Measurements from ENCODE around the gene PTPN9.
"Not testable (repeated sequence)": the region's sequence is repeated elsewhere in the genome, so short reads cannot be mapped to it uniquely, and the experiment has no call there.

PTPN9 gene

GRCh38 chr15:75450307-75451201 lies 128.6 kb downstream of the PTPN9 start:
- Histone ChIP-seq H3K4me3 (ENCODE audit: low read depth in 1 of 2, low read length in 2 of 2) (peak overlapping the region; percentile 66 to 98), H3K27ac (ENCODE audit: low read depth, low read length) (peak overlapping the region; percentile 93), H3K4me1 (ENCODE audit: insufficient read depth, low read length) (peaks cover 11% of the 10 kb centered on the region)

GRCh38 chr15:75449585-75450306 lies 129.4 kb downstream of the PTPN9 start:
- H3K36me3 ChIP-seq (ENCODE audit: insufficient read depth, low read length) = no peaks in the 10 kb centered on the region
- H3K4me3 ChIP-seq (ENCODE audit: low read depth in 1 of 2, low read length in 2 of 2) = peak overlapping the region in 1 of 2 donors; percentile 98
- peaks cover 11% of the 10 kb centered on the region for H3K4me1 ChIP-seq (ENCODE audit: insufficient read depth, low read length)
- peak overlapping the region; percentile 25 for H3K9ac ChIP-seq (ENCODE audit: low read length)
- no peaks in the 10 kb centered on the region for H3K27me3 ChIP-seq (ENCODE audit: control insufficient read depth in 1 of 2, insufficient read depth in 2 of 2, low read length in 2 of 2)
- H3K9me3 ChIP-seq (ENCODE audit: low read length) = no peaks in the 10 kb centered on the region
- H3K27ac ChIP-seq (ENCODE audit: low read depth, low read length) = peak overlapping the region; percentile 93

More at GRCh38 chr15:75450307-75451201, 128.6 kb downstream of the PTPN9 start:
- H3K9me3 ChIP-seq (ENCODE audit: low read length) = no peaks in the 10 kb centered on the region
- H3K9ac ChIP-seq (ENCODE audit: low read length) = peak overlapping the region; percentile 25
- no peaks in the 10 kb centered on the region for H3K27me3 ChIP-seq (ENCODE audit: control insufficient read depth in 1 of 2, insufficient read depth in 2 of 2, low read length in 2 of 2)
- H3K36me3 ChIP-seq (ENCODE audit: insufficient read depth, low read length) = no peaks in the 10 kb centered on the region

GRCh38 chr15:75448171-75448570 lies 130.9 kb downstream of the PTPN9 start:
- not testable (repeated sequence) for H3K9ac ChIP-seq (ENCODE audit: low read length); H3K27ac ChIP-seq (ENCODE audit: low read depth, low read length); H3K27me3 ChIP-seq (ENCODE audit: control insufficient read depth in 1 of 2, insufficient read depth in 2 of 2, low read length in 2 of 2); H3K4me3 ChIP-seq (ENCODE audit: low read depth in 1 of 2, low read length in 2 of 2); H3K36me3 ChIP-seq (ENCODE audit: insufficient read depth, low read length); H3K9me3 ChIP-seq (ENCODE audit: low read length)
- peaks cover 11% of the 10 kb centered on the region for H3K4me1 ChIP-seq (ENCODE audit: insufficient read depth, low read length)

- Histone ChIP-seq H3K4me3 (ENCODE audit: low read depth in 1 of 2, low read length in 2 of 2) (no peak overlapping the region), H3K27ac (ENCODE audit: low read depth, low read length) (no peak overlapping the region), H3K36me3 (ENCODE audit: insufficient read depth, low read length) (no peaks in the 10 kb centered on the region), H3K9ac (ENCODE audit: low read length) (no peak overlapping the region), H3K9me3 (ENCODE audit: low read length) (no peaks in the 10 kb centered on the region), H3K27me3 (ENCODE audit: control insufficient read depth in 1 of 2, insufficient read depth in 2 of 2, low read length in 2 of 2) (no peaks in the 10 kb centered on the region), H3K4me1 (ENCODE audit: insufficient read depth, low read length) (peaks cover 11% of the 10 kb centered on the region)
Measured at GRCh38 chr15:75446151-75446550, 133.0 kb downstream of the PTPN9 start.

GRCh38 chr15:75445324-75445723 lies 133.8 kb downstream of the PTPN9 start:
- H3K4me3 ChIP-seq (ENCODE audit: low read depth in 1 of 2, low read length in 2 of 2); H3K27me3 ChIP-seq (ENCODE audit: control insufficient read depth in 1 of 2, insufficient read depth in 2 of 2, low read length in 2 of 2); H3K36me3 ChIP-seq (ENCODE audit: insufficient read depth, low read length); H3K9me3 ChIP-seq (ENCODE audit: low read length); H3K27ac ChIP-seq (ENCODE audit: low read depth, low read length); H3K9ac ChIP-seq (ENCODE audit: low read length): not testable (repeated sequence)
- H3K4me1 ChIP-seq (ENCODE audit: insufficient read depth, low read length) = peaks cover 11% of the 10 kb centered on the region

GRCh38 chr15:75443972-75444453 lies 135.1 kb downstream of the PTPN9 start:
- not testable (repeated sequence) for H3K9ac ChIP-seq (ENCODE audit: low read length); H3K4me3 ChIP-seq (ENCODE audit: low read depth in 1 of 2, low read length in 2 of 2); H3K27ac ChIP-seq (ENCODE audit: low read depth, low read length); H3K36me3 ChIP-seq (ENCODE audit: insufficient read depth, low read length); H3K9me3 ChIP-seq (ENCODE audit: low read length); H3K27me3 ChIP-seq (ENCODE audit: control insufficient read depth in 1 of 2, insufficient read depth in 2 of 2, low read length in 2 of 2); H3K4me1 ChIP-seq (ENCODE audit: insufficient read depth, low read length)

GRCh38 chr15:75437721-75438120 lies 141.4 kb downstream of the PTPN9 start:
- H3K27ac ChIP-seq (ENCODE audit: low read depth, low read length) = no peak overlapping the region

GRCh38 chr15:75436881-75437280 lies 142.2 kb downstream of the PTPN9 start:
- H3K4me1 ChIP-seq (ENCODE audit: insufficient read depth, low read length) = no peaks in the 10 kb centered on the region
- no peak overlapping the region for H3K4me3 ChIP-seq (ENCODE audit: low read depth in 1 of 2, low read length in 2 of 2)
- no peak overlapping the region for H3K9ac ChIP-seq (ENCODE audit: low read length)
- H3K36me3 ChIP-seq (ENCODE audit: insufficient read depth, low read length) = peaks cover 7% of the 10 kb centered on the region
- H3K27ac ChIP-seq (ENCODE audit: low read depth, low read length) = no peak overlapping the region
- no peaks in the 10 kb centered on the region for H3K9me3 ChIP-seq (ENCODE audit: low read length)
- H3K27me3 ChIP-seq (ENCODE audit: control insufficient read depth in 1 of 2, insufficient read depth in 2 of 2, low read length in 2 of 2) = no peaks in the 10 kb centered on the region

More at GRCh38 chr15:75437721-75438120, 141.4 kb downstream of the PTPN9 start:
- Histone ChIP-seq H3K4me1 (ENCODE audit: insufficient read depth, low read length) (no peaks in the 10 kb centered on the region), H3K4me3 (ENCODE audit: low read depth in 1 of 2, low read length in 2 of 2) (no peak overlapping the region), H3K36me3 (ENCODE audit: insufficient read depth, low read length) (peaks cover 7% of the 10 kb centered on the region), H3K27me3 (ENCODE audit: control insufficient read depth in 1 of 2, insufficient read depth in 2 of 2, low read length in 2 of 2) (no peaks in the 10 kb centered on the region), H3K9me3 (ENCODE audit: low read length) (no peaks in the 10 kb centered on the region), H3K9ac (ENCODE audit: low read length) (no peak overlapping the region)

GRCh38 chr15:75431682-75432081 lies 147.4 kb downstream of the PTPN9 start:
- Histone ChIP-seq H3K36me3 (ENCODE audit: insufficient read depth, low read length) (peaks cover 32% of the 10 kb centered on the region), H3K9me3 (ENCODE audit: low read length) (no peaks in the 10 kb centered on the region), H3K4me1 (ENCODE audit: insufficient read depth, low read length) (no peaks in the 10 kb centered on the region), H3K27ac (ENCODE audit: low read depth, low read length) (no peak overlapping the region), H3K27me3 (ENCODE audit: control insufficient read depth in 1 of 2, insufficient read depth in 2 of 2, low read length in 2 of 2) (no peaks in the 10 kb centered on the region), H3K9ac (ENCODE audit: low read length) (no peak overlapping the region), H3K4me3 (ENCODE audit: low read depth in 1 of 2, low read length in 2 of 2) (no peak overlapping the region)

GRCh38 chr15:75431270-75431669 lies 147.8 kb downstream of the PTPN9 start:
- Histone ChIP-seq H3K4me3 (ENCODE audit: low read depth in 1 of 2, low read length in 2 of 2) (no peak overlapping the region), H3K27ac (ENCODE audit: low read depth, low read length) (no peak overlapping the region), H3K36me3 (ENCODE audit: insufficient read depth, low read length) (peaks cover 37% of the 10 kb centered on the region), H3K9me3 (ENCODE audit: low read length) (no peaks in the 10 kb centered on the region), H3K9ac (ENCODE audit: low read length) (no peak overlapping the region), H3K4me1 (ENCODE audit: insufficient read depth, low read length) (no peaks in the 10 kb centered on the region), H3K27me3 (ENCODE audit: control insufficient read depth in 1 of 2, insufficient read depth in 2 of 2, low read length in 2 of 2) (no peaks in the 10 kb centered on the region)

GRCh38 chr15:75430259-75430658 lies 148.9 kb downstream of the PTPN9 start:
- H3K9me3 ChIP-seq (ENCODE audit: low read length) = no peaks in the 10 kb centered on the region
- no peak overlapping the region for H3K27ac ChIP-seq (ENCODE audit: low read depth, low read length)
- H3K27me3 ChIP-seq (ENCODE audit: control insufficient read depth in 1 of 2, insufficient read depth in 2 of 2, low read length in 2 of 2) = no peaks in the 10 kb centered on the region
- H3K36me3 ChIP-seq (ENCODE audit: insufficient read depth, low read length) = peaks cover 30% of the 10 kb centered on the region
- no peak overlapping the region for H3K4me3 ChIP-seq (ENCODE audit: low read depth in 1 of 2, low read length in 2 of 2)
- no peak overlapping the region for H3K9ac ChIP-seq (ENCODE audit: low read length)
- no peaks in the 10 kb centered on the region for H3K4me1 ChIP-seq (ENCODE audit: insufficient read depth, low read length)

All from muscle layer of colon (tissue), 2 donors.